ENCODE data around the gene TUBA8. TPM values are rescaled to one million over a fixed set of nuclear protein-coding genes. Genes with fewer than 3 reads are reported as not detected.
A peak's percentile ranks its signal among the peaks of the same experiment; 100 is the strongest.
"Not testable (repeated sequence)": the region's sequence is repeated elsewhere in the genome, so short reads cannot be mapped to it uniquely, and the experiment has no call there.

TUBA8 gene
- total RNA-seq, 2 experiments from 2014 or later = 0.25 TPM; not detected in 1

DNA sequence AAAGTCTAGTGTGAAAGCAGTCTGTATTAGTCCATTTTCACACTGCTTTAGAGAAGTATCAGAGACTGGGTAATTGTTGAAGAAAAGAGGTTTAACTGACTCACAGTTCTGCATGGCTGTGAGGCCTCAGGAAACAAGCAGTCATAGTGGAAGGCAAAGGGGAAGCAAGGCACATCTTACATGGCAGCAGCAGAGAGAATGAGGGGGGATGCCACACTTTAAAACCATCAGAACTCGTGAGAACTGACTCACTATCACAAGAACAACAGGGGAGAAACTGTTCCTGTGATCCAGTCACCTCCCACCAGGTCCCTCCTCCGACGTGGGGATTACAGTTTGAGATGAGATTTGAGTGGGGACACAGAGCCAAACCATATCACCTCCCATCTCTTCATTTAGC is 13.8 kb upstream of the TUBA8 start:
- peaks cover 25% of the 10 kb centered on the region for H3K36me3 Mint-ChIP-seq (ENCODE audit: low read depth)
- no peak overlapping the region for H3K4me3 Mint-ChIP-seq
- intact Hi-C loops (cut with micrococcal nuclease) = no loop called here
- H3K4me1 Mint-ChIP-seq (ENCODE audit: low read depth) = peaks cover 25% of the 10 kb centered on the region
- no peaks in the 10 kb centered on the region for H3K27me3 Mint-ChIP-seq (ENCODE audit: low read depth)
- DNase-seq = peak; percentile 55
- H3K27ac Mint-ChIP-seq = peak overlapping the region; percentile 33
- CTCF ChIA-PET = no interaction called here
- peaks cover 3% of the 10 kb centered on the region for H3K9me3 Mint-ChIP-seq

GRCh38 chr22:18100781-18101180 is 9.8 kb upstream of the TUBA8 start:
- no peak overlapping the region for H3K27ac Mint-ChIP-seq
- intact Hi-C loops (cut with micrococcal nuclease) = no loop called here
- DNase-seq = no peak
- peaks cover 32% of the 10 kb centered on the region for H3K4me1 Mint-ChIP-seq (ENCODE audit: low read depth)
- peaks cover 1% of the 10 kb centered on the region for H3K27me3 Mint-ChIP-seq (ENCODE audit: low read depth)
- CTCF ChIA-PET = interaction anchor here (1.0 kb wide), 1 partner anchor 271 kb away, joined by 3 read pairs; no protein-coding TSS in a partner anchor
- H3K36me3 Mint-ChIP-seq (ENCODE audit: low read depth) = peaks cover 31% of the 10 kb centered on the region
- H3K4me3 Mint-ChIP-seq = no peak overlapping the region
- peaks cover 6% of the 10 kb centered on the region for H3K9me3 Mint-ChIP-seq

DNA sequence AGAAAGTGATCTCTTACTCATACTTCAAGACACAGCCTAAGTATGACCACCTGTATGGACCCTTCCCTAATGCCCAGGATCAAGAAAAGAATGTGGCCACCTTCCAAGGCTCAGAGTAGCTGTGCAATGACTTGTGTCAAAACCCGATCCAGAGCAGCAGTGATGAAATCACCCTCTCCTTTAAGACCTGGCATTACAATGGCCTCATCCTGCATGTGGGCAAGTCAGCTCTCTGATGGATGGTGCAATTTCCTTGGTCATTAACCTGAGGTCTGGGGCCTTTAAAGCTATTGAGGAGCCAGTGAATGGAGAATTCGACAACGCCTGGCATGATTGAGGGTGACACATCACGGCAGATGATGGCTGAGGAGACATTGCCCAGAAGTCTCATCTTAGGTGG is 9.1 kb upstream of the TUBA8 start:
- peaks cover 30% of the 10 kb centered on the region for H3K36me3 Mint-ChIP-seq (ENCODE audit: low read depth)
- DNase-seq = no peak
- H3K4me1 Mint-ChIP-seq (ENCODE audit: low read depth) = peaks cover 29% of the 10 kb centered on the region
- H3K9me3 Mint-ChIP-seq = peaks cover 9% of the 10 kb centered on the region
- peaks cover 1% of the 10 kb centered on the region for H3K27me3 Mint-ChIP-seq (ENCODE audit: low read depth)
- H3K4me3 Mint-ChIP-seq = no peak overlapping the region
- no peak overlapping the region for H3K27ac Mint-ChIP-seq
- CTCF ChIA-PET = interaction anchor here (0.9 kb wide), 1 partner anchor 12 kb away, joined by 3 read pairs; no protein-coding TSS in a partner anchor
- intact Hi-C loops (cut with micrococcal nuclease) = no loop called here

DNA sequence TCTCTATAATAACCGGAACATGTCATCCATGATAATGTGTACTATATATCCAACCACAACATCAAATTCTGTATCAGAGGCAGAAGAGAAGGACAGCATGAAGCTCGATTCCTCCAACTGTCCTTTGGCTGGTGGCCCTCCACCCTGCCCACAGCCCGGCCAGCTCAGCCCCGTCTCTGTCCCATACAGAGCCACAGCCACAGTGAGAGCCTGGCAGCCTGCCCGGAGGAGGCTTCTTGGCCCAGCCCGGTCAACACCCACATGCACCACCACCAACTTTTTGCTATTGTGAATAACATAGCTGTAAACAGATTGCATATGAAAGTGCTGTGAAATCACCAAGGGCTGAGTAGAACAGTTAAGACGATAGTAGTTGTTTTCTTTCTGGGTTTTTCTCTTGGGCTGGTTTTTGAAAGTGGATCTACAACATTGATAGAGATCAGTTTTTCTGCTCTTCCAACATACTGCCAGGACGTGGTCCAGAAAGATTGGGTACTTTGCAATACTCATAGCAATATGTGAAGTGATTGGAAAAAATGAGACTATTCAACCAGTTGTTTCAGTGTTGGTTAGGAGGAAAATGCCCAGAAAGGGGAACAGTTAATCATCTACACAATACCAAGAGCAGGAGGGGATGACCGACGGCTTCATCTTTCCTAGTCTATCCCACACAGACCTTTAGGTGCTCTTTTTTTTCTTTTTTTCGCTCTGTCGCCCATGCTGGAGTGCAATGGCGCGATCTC is 6.9 kb upstream of the TUBA8 start:
- no peak overlapping the region for H3K4me3 Mint-ChIP-seq
- H3K27ac Mint-ChIP-seq = peak overlapping the region; percentile 1
- H3K27me3 Mint-ChIP-seq (ENCODE audit: low read depth) = peaks cover 7% of the 10 kb centered on the region
- CTCF ChIA-PET = interaction anchor here (0.7 kb wide), 1 partner anchor 18 kb away, joined by 4 read pairs; no protein-coding TSS in a partner anchor
- peaks cover 11% of the 10 kb centered on the region for H3K9me3 Mint-ChIP-seq
- peak; percentile 36 for DNase-seq
- peaks cover 28% of the 10 kb centered on the region for H3K36me3 Mint-ChIP-seq (ENCODE audit: low read depth)
- peaks cover 27% of the 10 kb centered on the region for H3K4me1 Mint-ChIP-seq (ENCODE audit: low read depth)
- intact Hi-C loops (cut with micrococcal nuclease) = loop anchor here (1.0 kb wide), 1 partner anchor 26 kb away; the partner anchor contains the start of gene PEX26

- no peak overlapping the region for H3K27ac Mint-ChIP-seq
- H3K4me1 Mint-ChIP-seq (ENCODE audit: low read depth) = peaks cover 29% of the 10 kb centered on the region
- intact Hi-C loops (cut with micrococcal nuclease) = loop anchor here (1.0 kb wide), 1 partner anchor 27 kb away; the partner anchor contains the start of gene PEX26
- H3K36me3 Mint-ChIP-seq (ENCODE audit: low read depth) = peaks cover 25% of the 10 kb centered on the region
- H3K4me3 Mint-ChIP-seq = no peak overlapping the region
- DNase-seq = no peak
- peaks cover 11% of the 10 kb centered on the region for H3K9me3 Mint-ChIP-seq
- CTCF ChIA-PET = interaction anchor here (0.7 to 1.2 kb wide), 2 partner anchors 18 to 30 kb away, joined by 3 to 4 read pairs; no protein-coding TSS in a partner anchor
- H3K27me3 Mint-ChIP-seq (ENCODE audit: low read depth) = peaks cover 9% of the 10 kb centered on the region
Measured at GRCh38 chr22:18104566-18104965, 6.0 kb upstream of the TUBA8 start.

- Mint-ChIP-seq H3K36me3 (ENCODE audit: low read depth) (peaks cover 25% of the 10 kb centered on the region), H3K4me1 (ENCODE audit: low read depth) (peaks cover 39% of the 10 kb centered on the region), H3K27me3 (ENCODE audit: low read depth) (peaks cover 18% of the 10 kb centered on the region), H3K9me3 (peaks cover 11% of the 10 kb centered on the region), H3K27ac (peak overlapping the region; percentile 48)
- CTCF ChIA-PET = interaction anchor here (0.6 to 1.3 kb wide), 6 partner anchors 9 to 1408 kb away, joined by 3 to 6 read pairs (median 3); no protein-coding TSS in a partner anchor
- DNase-seq; H3K4me3 Mint-ChIP-seq; intact Hi-C loops (cut with micrococcal nuclease): not testable (repeated sequence)
Measured at GRCh38 chr22:18105981-18106380, 4.6 kb upstream of the TUBA8 start.

GRCh38 chr22:18106550-18107341 is 3.9 kb upstream of the TUBA8 start:
- Mint-ChIP-seq H3K27ac (peak overlapping the region; percentile 44), H3K27me3 (ENCODE audit: low read depth) (peaks cover 21% of the 10 kb centered on the region), H3K9me3 (peaks cover 11% of the 10 kb centered on the region), H3K4me1 (ENCODE audit: low read depth) (peaks cover 40% of the 10 kb centered on the region), H3K36me3 (ENCODE audit: low read depth) (peaks cover 24% of the 10 kb centered on the region)
- intact Hi-C loops (cut with micrococcal nuclease); H3K4me3 Mint-ChIP-seq: not testable (repeated sequence)
- CTCF ChIA-PET = interaction anchor here (0.6 to 1.3 kb wide), 6 partner anchors 9 to 1407 kb away, joined by 3 to 6 read pairs (median 3); no protein-coding TSS in a partner anchor
- DNase-seq = peak; percentile 58

DNA sequence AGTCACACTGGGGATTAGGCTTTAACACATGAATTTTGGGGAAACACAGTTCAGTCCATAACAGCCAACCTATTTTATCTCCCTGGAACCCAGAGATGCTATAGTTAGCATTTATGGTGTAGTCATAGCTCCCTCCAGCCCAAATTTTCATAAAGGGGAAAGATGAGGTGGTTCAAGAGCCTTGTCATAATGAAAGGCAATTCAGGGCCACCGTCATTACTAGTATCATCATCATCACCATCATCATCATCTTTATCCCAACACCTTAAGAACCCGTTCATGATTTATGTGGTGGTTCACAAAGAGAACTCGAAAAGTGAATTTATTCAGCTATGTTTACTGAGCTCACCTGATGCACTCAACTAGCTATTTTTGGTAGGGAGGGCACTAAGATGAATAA is 2.4 kb upstream of the TUBA8 start:
- peaks cover 21% of the 10 kb centered on the region for H3K36me3 Mint-ChIP-seq (ENCODE audit: low read depth)
- intact Hi-C loops (cut with micrococcal nuclease) = no loop called here
- H3K4me1 Mint-ChIP-seq (ENCODE audit: low read depth) = peaks cover 40% of the 10 kb centered on the region
- H3K27ac Mint-ChIP-seq = no peak overlapping the region
- CTCF ChIA-PET = interaction anchor here (1.3 kb wide), 1 partner anchor 32 kb away, joined by 3 read pairs; no protein-coding TSS in a partner anchor
- peaks cover 27% of the 10 kb centered on the region for H3K27me3 Mint-ChIP-seq (ENCODE audit: low read depth)
- DNase-seq = no peak
- peaks cover 11% of the 10 kb centered on the region for H3K9me3 Mint-ChIP-seq
- no peak overlapping the region for H3K4me3 Mint-ChIP-seq

DNA sequence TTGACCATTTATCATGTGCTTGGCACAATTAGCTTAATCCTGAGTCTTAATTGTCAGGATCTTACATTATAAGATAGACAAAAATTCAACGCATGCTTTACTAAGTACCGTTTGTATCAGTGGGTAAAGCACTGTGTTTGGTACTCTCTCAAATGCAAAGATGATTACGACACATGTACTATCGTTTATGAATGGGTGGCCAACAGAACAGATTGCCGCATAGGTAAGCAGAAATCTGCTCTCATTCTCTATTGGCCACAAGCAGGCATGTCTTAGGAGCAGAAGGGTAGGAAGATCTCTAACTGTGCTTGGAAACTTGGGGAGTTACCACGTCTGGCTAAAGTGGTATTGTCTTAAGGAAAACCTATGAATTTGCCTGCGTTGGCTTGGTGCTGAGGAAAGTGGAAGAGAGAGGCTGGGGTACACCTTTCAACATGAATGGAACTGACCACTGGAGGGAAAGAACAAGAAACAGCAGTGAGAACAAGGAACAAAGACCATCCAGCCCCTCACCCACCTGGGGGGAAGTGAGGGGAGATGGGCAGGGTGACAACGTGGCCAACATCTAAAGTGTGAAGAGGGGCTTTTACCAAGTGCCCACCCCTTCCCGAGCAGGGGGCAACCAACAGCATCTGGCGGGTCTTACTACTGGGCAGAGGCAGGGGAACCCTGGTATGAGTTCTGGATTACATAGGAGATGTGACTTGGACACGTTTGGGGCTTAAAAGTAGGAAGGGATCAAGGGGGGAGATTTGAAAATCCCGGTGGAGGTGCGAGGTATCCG is 1.0 kb upstream of the TUBA8 start:
- Mint-ChIP-seq H3K9me3 (peaks cover 11% of the 10 kb centered on the region), H3K27me3 (ENCODE audit: low read depth) (peaks cover 33% of the 10 kb centered on the region), H3K36me3 (ENCODE audit: low read depth) (peaks cover 14% of the 10 kb centered on the region), H3K27ac (no peak overlapping the region), H3K4me1 (ENCODE audit: low read depth) (peaks cover 34% of the 10 kb centered on the region), H3K4me3 (peak overlapping the region; percentile 35)
- intact Hi-C loops (cut with micrococcal nuclease) = no loop called here
- no peak for DNase-seq
- CTCF ChIA-PET = no interaction called here

GRCh38 chr22:18110954-18111758 is 547 bp downstream of the TUBA8 start:
- Mint-ChIP-seq H3K9me3 (peaks cover 6% of the 10 kb centered on the region), H3K27ac (no peak overlapping the region), H3K36me3 (ENCODE audit: low read depth) (peaks cover 2% of the 10 kb centered on the region), H3K4me3 (peak overlapping the region; percentile 37), H3K4me1 (ENCODE audit: low read depth) (peaks cover 24% of the 10 kb centered on the region), H3K27me3 (ENCODE audit: low read depth) (peaks cover 32% of the 10 kb centered on the region)
- intact Hi-C loops (cut with micrococcal nuclease) = no loop called here
- CTCF ChIA-PET = no interaction called here
- DNase-seq = no peak

DNA sequence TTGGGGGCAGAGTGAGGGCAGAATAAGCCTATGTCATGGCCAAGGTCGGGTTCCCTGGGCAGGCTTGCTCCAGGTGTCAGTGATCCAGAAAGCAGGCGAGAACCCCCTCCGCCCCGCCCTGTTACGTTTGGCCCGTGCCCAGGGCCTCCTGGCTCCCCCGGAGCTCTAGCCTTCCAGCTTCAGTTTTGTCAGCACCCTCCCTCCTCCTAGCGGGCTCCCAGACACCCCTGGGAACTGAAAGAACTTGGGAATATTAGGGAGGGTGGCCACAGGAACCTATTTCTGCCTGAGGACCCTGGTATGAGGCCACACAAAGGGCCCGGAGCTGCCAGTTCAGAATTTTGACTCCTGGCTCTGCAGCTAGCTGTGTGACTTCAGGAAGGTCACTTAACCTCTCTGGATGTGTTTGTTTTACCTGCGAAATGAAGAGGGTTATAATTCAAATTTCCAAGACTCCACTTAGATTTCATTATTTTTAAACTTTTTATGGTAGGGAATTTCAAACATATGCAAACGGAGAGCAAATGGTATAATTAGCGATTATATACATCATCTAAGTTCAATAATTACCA is 1.2 kb downstream of the TUBA8 start:
- DNase-seq = no peak
- Mint-ChIP-seq H3K9me3 (peaks cover 5% of the 10 kb centered on the region), H3K27ac (no peak overlapping the region), H3K4me1 (ENCODE audit: low read depth) (peaks cover 24% of the 10 kb centered on the region), H3K27me3 (ENCODE audit: low read depth) (peaks cover 32% of the 10 kb centered on the region), H3K36me3 (ENCODE audit: low read depth) (peaks cover 2% of the 10 kb centered on the region), H3K4me3 (no peak overlapping the region)
- CTCF ChIA-PET = no interaction called here
- intact Hi-C loops (cut with micrococcal nuclease) = no loop called here
